K562 (cell line): ENCODE results near the gene PDLIM5. TPM values are rescaled to one million over a fixed set of nuclear protein-coding genes. Genes with fewer than 3 reads are reported as not detected.
"Not testable (repeated sequence)": the region's sequence is repeated elsewhere in the genome, so short reads cannot be mapped to it uniquely, and the experiment has no call there.

Experiments
- ATAC-seq: fragments of 200-7000 bp; cut with Tn5 transposase; 3 replicates; pipeline ENCODE4 v1.9.1; 2020; ENCODE audit warnings: moderate library complexity
- BruUV-seq: library from RNA; stranded (reverse); fragments of 400-500 nt; replicated peaks from 2 replicates; lab custom pipeline; 2021; lab: Mats Ljungman, UMichigan
- CTCF ChIA-PET: fragments of 300-600 bp; formaldehyde crosslinking; extraction: SDS; loops from one replicate; lab custom pipeline; 2021; ENCODE audit warnings: low intra/inter-chr PET ratio; lab: Yijun Ruan, JAX
- POLR2A ChIA-PET: fragments of 300-600, 350-650 bp; sonication (Branson Sonifier 250); formaldehyde crosslinking; extraction: SDS; loops from one replicate; lab custom pipeline; 2021; ENCODE audit warnings: antibody characterized with exemption, inconsistent platforms; lab: Yijun Ruan, JAX
- DNase-seq, 4 experiments: peaks; one replicate each; pipeline versions ENCODE4 v3.0.0 to v3.0.0-alpha.2; 2011 to 2018; ENCODE audit warnings: low spot score in 3 of 4, mixed read lengths in 3 of 4; ENCODE audit errors: extremely low read depth in 1 of 4
- FAIRE-seq: peaks from 2 replicates; lab custom pipeline; 2011; peaks lifted over from hg19 to GRCh38; lab: Jason Lieb, UNC
- H2AFZ ChIP-seq: 2 replicates; pipeline ENCODE4 v1.6.0; 2011; ENCODE audit warnings: low read depth, low read length, control low read depth, inconsistent platforms
- H3K27ac ChIP-seq: fragments of 200-600 bp; 3 replicates; pipeline ENCODE4 v1.8.0; 2011; ENCODE audit warnings: low read depth, mild to moderate bottlenecking, control low read depth, inconsistent platforms, low read length, moderate library complexity, mixed read lengths; ENCODE audit errors: extremely low read depth
- H3K27me3 ChIP-seq, 2 experiments: fragments of 300-600 bp in 1 of 2; 2 replicates in 1 of 2; 3 replicates in 1 of 2; pipeline versions ENCODE4 v1.6.0 to v1.8.0; 2011; ENCODE audit warnings: inconsistent platforms in 2 of 2, low read length in 2 of 2, mild to moderate bottlenecking in 1 of 2, mixed read lengths in 1 of 2, moderate library complexity in 1 of 2; ENCODE audit not compliant: control insufficient read depth in 2 of 2, insufficient read depth in 2 of 2
- H3K36me3 ChIP-seq: fragments of 300-600 bp; 3 replicates; pipeline ENCODE4 v1.8.0; 2011; ENCODE audit warnings: mild to moderate bottlenecking, low read length, inconsistent platforms; ENCODE audit not compliant: control insufficient read depth, insufficient read depth
- H3K4me1 ChIP-seq, 2 experiments: fragments of 200-600 bp in 1 of 2; replicated peaks in 1 of 2; 2 replicates in 1 of 2; 3 replicates in 1 of 2; pipeline versions ENCODE4 v1.5.1 to v1.8.0; 2011; ENCODE audit warnings: inconsistent platforms in 2 of 2, low read length in 2 of 2, mild to moderate bottlenecking in 1 of 2, mixed read lengths in 1 of 2, moderate library complexity in 1 of 2; ENCODE audit not compliant: control insufficient read depth in 2 of 2, insufficient read depth in 2 of 2
- H3K4me2 ChIP-seq: 2 replicates; pipeline ENCODE4 v1.6.1; 2011; ENCODE audit warnings: low read length, control low read depth, inconsistent platforms, mixed read lengths; ENCODE audit not compliant: insufficient read depth
- H3K4me3 ChIP-seq: fragments of 200-600 bp; sonication (generic), shearing (Covaris generic); 2 replicates; pipeline ENCODE4 v1.5.1; 2016; ENCODE audit warnings: control low read depth, inconsistent platforms
- H3K79me2 ChIP-seq: fragments of 200-600 bp; 3 replicates; pipeline ENCODE4 v1.8.0; 2011; ENCODE audit warnings: low read length, inconsistent platforms; ENCODE audit not compliant: control insufficient read depth, insufficient read depth
- H3K9ac ChIP-seq, 2 experiments: 2 replicates each; pipeline versions ENCODE4 v1.6.0 to v1.6.1; 2011; ENCODE audit warnings: low read depth in 2 of 2, low read length in 2 of 2, control low read depth in 1 of 2, inconsistent platforms in 1 of 2, mild to moderate bottlenecking in 1 of 2, mixed read lengths in 1 of 2; ENCODE audit not compliant: insufficient read depth in 1 of 2
- H3K9me1 ChIP-seq: one replicate; pipeline ENCODE4 v1.6.0; 2011; ENCODE audit warnings: inconsistent platforms, mild to moderate bottlenecking, low read length, moderate library complexity; ENCODE audit not compliant: control insufficient read depth, insufficient read depth
- H3K9me3 ChIP-seq: replicated peaks from 2 replicates; pipeline ENCODE4 v1.5.1; 2011; ENCODE audit warnings: low read depth, low read length, inconsistent platforms; ENCODE audit not compliant: control insufficient read depth, insufficient read depth
- H4K20me1 ChIP-seq: replicated peaks from 2 replicates; pipeline ENCODE4 v1.6.1; 2011; ENCODE audit warnings: low read length, inconsistent platforms, mixed read lengths; ENCODE audit not compliant: control insufficient read depth, insufficient read depth
- AFF1 ChIP-seq, 2 experiments: fragments of 450-650 bp; IDR thresholded peaks; 2 replicates each; pipeline ENCODE4 v1.6.1; 2018; ENCODE audit warnings: mild to moderate bottlenecking in 2 of 2, low read depth in 1 of 2; ENCODE audit not compliant: partially characterized antibody in 2 of 2
- PHF8 ChIP-seq: fragments of 200-600 bp; sonication (generic); IDR thresholded peaks from 2 replicates; pipeline ENCODE4 v1.6.1; 2012; ENCODE audit warnings: mixed run types, mild to moderate bottlenecking, inconsistent platforms, low read length, moderate library complexity, borderline replicate concordance
- SLC30A9 ChIP-seq: fragments of 250-450 bp; sonication (Bioruptor Pico); IDR thresholded peaks from 2 replicates; pipeline ENCODE4 v1.8.0; 2022; ENCODE audit warnings: mild to moderate bottlenecking, moderate library complexity
- SNAPC5 ChIP-seq: fragments of 250-450 bp; sonication (Bioruptor Pico); IDR thresholded peaks from 2 replicates; pipeline ENCODE4 v1.8.0; 2021; ENCODE audit warnings: moderate library complexity, mild to moderate bottlenecking, inconsistent platforms
- SOX6 ChIP-seq: fragments of 450-650 bp; IDR thresholded peaks from 2 replicates; pipeline ENCODE4 v1.6.1; 2014; ENCODE audit warnings: mild to moderate bottlenecking
- ZBTB8A ChIP-seq: fragments of 450-650 bp; IDR thresholded peaks from 2 replicates; pipeline ENCODE4 v1.6.1; 2018; ENCODE audit warnings: mild to moderate bottlenecking, moderate library complexity; ENCODE audit not compliant: partially characterized antibody
- ZZZ3 ChIP-seq: fragments of 450-650 bp; IDR thresholded peaks from 2 replicates; pipeline ENCODE4 v1.6.1; 2016; ENCODE audit warnings: antibody characterized with exemption, mild to moderate bottlenecking, moderate library complexity
- WGBS: fragments of 100-300 bp; shearing (Covaris generic); methylation state at CpG from one replicate; pipeline ENCODE4 v1.1.6; 2016; ENCODE audit warnings: low coverage, mixed read lengths; ENCODE audit not compliant: insufficient coverage; ENCODE audit errors: missing lambda C conversion rate; 5-methylcytosine and 5-hydroxymethylcytosine counted together
- in situ Hi-C: fragments of 300-500 bp; cut with MboI; formaldehyde crosslinking; loops from 4 replicates; pipeline ENCODE4 v1.15.0; 2018; ENCODE audit warnings: inconsistent platforms, mixed read lengths
- intact Hi-C: fragments of 100-400 bp; cut with micrococcal nuclease; formaldehyde crosslinking; loops from 2 replicates; pipeline ENCODE4 v1.14.2; 2022
- polyA plus RNA-seq, 8 experiments: library from polyadenylated mRNA; depleted of rRNA in 4 of 8; stranded (reverse) in 5 of 8; unstranded in 3 of 8; fragments of >200 nt; fragmentation: Nextera tagmentation in 2 of 8; fragmentation: Illumina TruSeq in 1 of 8; extraction: Ambion mirVana in 2 of 8; extraction: Trizol in 1 of 8; gene quantifications; 2 replicates each; pipeline versions ENCODE4 v1.2.1 to v1.2.3, GENCODE V29; 2011 to 2014; ENCODE audit warnings: inconsistent platforms in 1 of 8, missing spikeins in 1 of 8
- total RNA-seq, 7 experiments: library from RNA; depleted of rRNA in 6 of 7; stranded (reverse); fragments of >200 nt in 6 of 7; fragmentation: Illumina TruSeq in 2 of 7; extraction: Trizol in 2 of 7; gene quantifications; 2 replicates each; pipeline versions ENCODE4 v1.2.1 to v1.2.3, GENCODE V29; 2011 to 2021; ENCODE audit warnings: low replicate concordance in 1 of 7
- TF ChIP-seq, protein P1 (sequence below): fragments of 250-450 bp; sonication (Bioruptor Pico); IDR thresholded peaks from 2 replicates; pipeline ENCODE4 v1.4.0; 2020; ENCODE audit warnings: mild to moderate bottlenecking, moderate library complexity, borderline replicate concordance

PDLIM5 gene
- total and polyA plus RNA-seq, 9 of the 15 experiments (the other 6 are each of a cell fraction or from before 2014, with no cell fraction given), result 36.9 to 127 (median 62.5) TPM

GRCh38 chr4:94660614-94661013 is 208.9 kb downstream of the PDLIM5 start:
- no peaks in the 10 kb centered on the region for H3K9me3 ChIP-seq
- CTCF ChIA-PET, result no interaction called here
- BruUV-seq, result no TSS peak
- POLR2A ChIA-PET, result interaction anchor here (0.5 kb wide), 1 partner anchor 395 kb away, joined by 4 read pairs; no protein-coding TSS in a partner anchor
- H2AFZ ChIP-seq, result no peak overlapping the region
- H3K4me1 ChIP-seq, result no peaks in the 10 kb centered on the region
- in situ Hi-C loops (no loop called here), intact Hi-C loops (no loop called here)
- DNase-seq (no peak), ATAC-seq (no peak), FAIRE-seq (no peak)
- H4K20me1 ChIP-seq, result no peaks in the 10 kb centered on the region
- no peak for TF ChIP-seq SLC30A9 (CRISPR knock-in tag)
- no peak for TF ChIP-seq SOX6
- no peak for TF ChIP-seq ZBTB8A
- TF ChIP-seq, protein P1, sequence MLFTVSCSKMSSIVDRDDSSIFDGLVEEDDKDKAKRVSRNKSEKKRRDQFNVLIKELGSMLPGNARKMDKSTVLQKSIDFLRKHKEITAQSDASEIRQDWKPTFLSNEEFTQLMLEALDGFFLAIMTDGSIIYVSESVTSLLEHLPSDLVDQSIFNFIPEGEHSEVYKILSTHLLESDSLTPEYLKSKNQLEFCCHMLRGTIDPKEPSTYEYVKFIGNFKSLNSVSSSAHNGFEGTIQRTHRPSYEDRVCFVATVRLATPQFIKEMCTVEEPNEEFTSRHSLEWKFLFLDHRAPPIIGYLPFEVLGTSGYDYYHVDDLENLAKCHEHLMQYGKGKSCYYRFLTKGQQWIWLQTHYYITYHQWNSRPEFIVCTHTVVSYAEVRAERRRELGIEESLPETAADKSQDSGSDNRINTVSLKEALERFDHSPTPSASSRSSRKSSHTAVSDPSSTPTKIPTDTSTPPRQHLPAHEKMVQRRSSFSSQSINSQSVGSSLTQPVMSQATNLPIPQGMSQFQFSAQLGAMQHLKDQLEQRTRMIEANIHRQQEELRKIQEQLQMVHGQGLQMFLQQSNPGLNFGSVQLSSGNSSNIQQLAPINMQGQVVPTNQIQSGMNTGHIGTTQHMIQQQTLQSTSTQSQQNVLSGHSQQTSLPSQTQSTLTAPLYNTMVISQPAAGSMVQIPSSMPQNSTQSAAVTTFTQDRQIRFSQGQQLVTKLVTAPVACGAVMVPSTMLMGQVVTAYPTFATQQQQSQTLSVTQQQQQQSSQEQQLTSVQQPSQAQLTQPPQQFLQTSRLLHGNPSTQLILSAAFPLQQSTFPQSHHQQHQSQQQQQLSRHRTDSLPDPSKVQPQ (CRISPR knock-in tag), result no peak
- TF ChIP-seq AFF1 (IDR thresholded peaks at IDR 0.05; ENCODE audit: low read depth in 1 of 2, partially characterized antibody in 2 of 2), result no peak
- TF ChIP-seq PHF8, result no peak
- no peak for TF ChIP-seq SNAPC5 (CRISPR knock-in tag)
- TF ChIP-seq ZZZ3, result no peak
- H3K9ac ChIP-seq, result no peak overlapping the region
- no peaks in the 10 kb centered on the region for H3K27me3 ChIP-seq
- no peaks in the 10 kb centered on the region for H3K9me1 ChIP-seq
- no peak overlapping the region for H3K27ac ChIP-seq
- H3K79me2 ChIP-seq, result no peaks in the 10 kb centered on the region
- 64% methylated on average over 3 of the region's 3 CpGs for WGBS
- peaks cover 33% of the 10 kb centered on the region; the same call in 1 of the 3 replicates for H3K36me3 ChIP-seq
- H3K4me2 ChIP-seq, result no peak overlapping the region
- no peak overlapping the region for H3K4me3 ChIP-seq

DNA sequence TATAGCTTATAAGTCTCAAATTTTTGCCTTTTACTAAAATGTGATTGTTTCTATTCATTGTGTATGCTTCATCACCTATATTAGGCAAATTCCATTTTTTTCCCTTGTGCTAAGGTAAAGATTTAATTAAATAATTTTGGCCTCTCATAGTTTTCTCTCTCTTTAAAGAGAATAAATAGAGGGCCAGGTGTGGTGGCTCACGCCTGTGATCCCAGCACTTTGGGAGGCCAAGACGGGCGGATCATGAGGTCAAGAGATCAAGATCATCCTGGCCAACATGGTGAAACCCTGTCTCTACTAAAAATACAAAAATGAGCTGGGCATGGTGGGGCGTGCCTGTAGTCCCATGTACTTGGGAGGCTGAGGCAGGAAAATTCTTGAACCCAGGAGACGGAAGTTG is 213.3 kb downstream of the PDLIM5 start:
- H3K4me1 ChIP-seq, CTCF ChIA-PET, FAIRE-seq, H3K9me3 ChIP-seq, intact Hi-C loops, H3K79me2 ChIP-seq, H3K4me2 ChIP-seq, H3K9ac ChIP-seq, H3K9me1 ChIP-seq, POLR2A ChIA-PET, H4K20me1 ChIP-seq, BruUV-seq, H3K27me3 ChIP-seq, DNase-seq, H3K4me3 ChIP-seq, H2AFZ ChIP-seq, in situ Hi-C loops, H3K27ac ChIP-seq, ATAC-seq: not testable (repeated sequence)
- peaks cover 17% of the 10 kb centered on the region; the same call in 1 of the 3 replicates for H3K36me3 ChIP-seq
- WGBS, result 89% methylated on average over 5 of the region's 5 CpGs
